KMS-11 (cell line): Measurements from ENCODE around the gene MBD3L3.

Source experiments
- H2AFZ ChIP-seq: fragments of 200-600 bp; sonication (generic); 2 replicates; pipeline ENCODE4 v1.6.1; 2016; ENCODE audit warnings: antibody characterized with exemption, mixed run types, low read depth
- H3K27ac ChIP-seq: fragments of 200-600 bp; sonication (generic); 2 replicates; pipeline ENCODE4 v1.6.1; 2016; ENCODE audit warnings: mild to moderate bottlenecking, mixed run types
- H3K27me3 ChIP-seq: fragments of 200-600 bp; sonication (generic); 2 replicates; pipeline ENCODE4 v1.6.1; 2017; ENCODE audit warnings: mild to moderate bottlenecking, low read depth, mixed run types, moderate library complexity; ENCODE audit not compliant: insufficient read depth
- H3K36me3 ChIP-seq: fragments of 200-600 bp; sonication (generic); 2 replicates; pipeline ENCODE4 v1.6.1; 2017; ENCODE audit warnings: mild to moderate bottlenecking, mixed run types; ENCODE audit not compliant: insufficient read depth
- H3K4me1 ChIP-seq: fragments of 200-600 bp; sonication (generic); 2 replicates; pipeline ENCODE4 v1.6.1; 2016; ENCODE audit warnings: mild to moderate bottlenecking, low read depth, mixed run types; ENCODE audit not compliant: poor library complexity, severe bottlenecking
- H3K4me2 ChIP-seq: fragments of 200-600 bp; sonication (generic); 2 replicates; pipeline ENCODE4 v1.7.0; 2016; ENCODE audit warnings: mild to moderate bottlenecking, mixed run types
- H3K4me3 ChIP-seq: fragments of 200-600 bp; sonication (generic); IDR thresholded peaks from 2 replicates; pipeline ENCODE4 v1.6.1; 2017; ENCODE audit warnings: low read depth, low read length, mixed read lengths; ENCODE audit not compliant: insufficient read depth
- H3K79me2 ChIP-seq: fragments of 200-600 bp; sonication (generic); 2 replicates; pipeline ENCODE4 v1.6.1; 2016; ENCODE audit warnings: low read depth, mixed run types; ENCODE audit not compliant: insufficient read depth
- H3K9ac ChIP-seq: fragments of 200-600 bp; sonication (generic); 2 replicates; pipeline ENCODE4 v1.6.1; 2016; ENCODE audit warnings: mild to moderate bottlenecking, mixed run types
- H4K20me1 ChIP-seq: fragments of 200-600 bp; sonication (generic); 2 replicates; pipeline ENCODE4 v1.6.1; 2016; ENCODE audit warnings: mild to moderate bottlenecking, mixed run types; ENCODE audit not compliant: insufficient read depth
- CTCF ChIP-seq: fragments of 200-600 bp; sonication (generic); conservative IDR thresholded peaks from 2 replicates; pipeline ENCODE4 v1.6.1; 2017; ENCODE audit warnings: low read depth, mild to moderate bottlenecking, antibody characterized with exemption, low read length, moderate library complexity, mixed read lengths

The MBD3L3 gene

GRCh38 chr19:7083076-7083956, 24.8 kb upstream of the MBD3L3 start:
- Histone ChIP-seq H2AFZ (no peak overlapping the region), H3K27ac (no peak overlapping the region), H3K4me1 (no peaks in the 10 kb centered on the region), H4K20me1 (no peaks in the 10 kb centered on the region), H3K36me3 (peaks cover 34% of the 10 kb centered on the region; the same call in 1 of the 2 replicates), H3K4me2 (no peak overlapping the region), H3K4me3 (no peak overlapping the region), H3K79me2 (no peaks in the 10 kb centered on the region), H3K27me3 (no peaks in the 10 kb centered on the region), H3K9ac (no peak overlapping the region)
- TF ChIP-seq CTCF = no peak

- H3K4me3 ChIP-seq = no peak overlapping the region
Measured at GRCh38 chr19:7078008-7078407, 19.5 kb upstream of the MBD3L3 start.

GRCh38 chr19:7076151-7076550, 17.7 kb upstream of the MBD3L3 start:
- peaks cover 6% of the 10 kb centered on the region; the same call in 1 of the 2 replicates for H3K79me2 ChIP-seq
- peaks cover 22% of the 10 kb centered on the region; the same call in 1 of the 2 replicates for H3K36me3 ChIP-seq
- no peaks in the 10 kb centered on the region for H3K27me3 ChIP-seq
- no peaks in the 10 kb centered on the region for H3K4me1 ChIP-seq
- H4K20me1 ChIP-seq = no peaks in the 10 kb centered on the region
- H3K4me3 ChIP-seq = no peak overlapping the region
- no peak overlapping the region for H3K9ac ChIP-seq
- no peak overlapping the region for H3K4me2 ChIP-seq
- H2AFZ ChIP-seq = no peak overlapping the region
- no peak overlapping the region for H3K27ac ChIP-seq
- no peak for TF ChIP-seq CTCF

More at GRCh38 chr19:7078008-7078407, 19.5 kb upstream of the MBD3L3 start:
- Histone ChIP-seq H3K9ac (no peak overlapping the region), H3K36me3 (peaks cover 32% of the 10 kb centered on the region; the same call in 1 of the 2 replicates), H3K79me2 (no peaks in the 10 kb centered on the region), H3K4me1 (no peaks in the 10 kb centered on the region), H2AFZ (no peak overlapping the region), H3K27ac (no peak overlapping the region), H4K20me1 (no peaks in the 10 kb centered on the region), H3K27me3 (no peaks in the 10 kb centered on the region), H3K4me2 (no peak overlapping the region)
- TF ChIP-seq CTCF = no peak

- TF ChIP-seq CTCF = no peak
- no peak overlapping the region for H3K4me3 ChIP-seq
- H3K4me2 ChIP-seq = no peak overlapping the region
- H4K20me1 ChIP-seq = no peaks in the 10 kb centered on the region
- no peaks in the 10 kb centered on the region for H3K27me3 ChIP-seq
- H3K4me1 ChIP-seq = peaks cover 10% of the 10 kb centered on the region
- peaks cover 21% of the 10 kb centered on the region; the same call in 1 of the 2 replicates for H3K36me3 ChIP-seq
- no peak overlapping the region for H2AFZ ChIP-seq
- H3K79me2 ChIP-seq = peaks cover 20% of the 10 kb centered on the region
- no peak overlapping the region for H3K27ac ChIP-seq
- no peak overlapping the region for H3K9ac ChIP-seq
Measured at GRCh38 chr19:7074705-7075282, 16.3 kb upstream of the MBD3L3 start.
